Stomach (tissue), 4 donors: ENCODE measurements around the gene TSKU.

Experiments used
- CTCF ChIP-seq, 7 experiments: fragments of 450-650 bp in 4 of 7; fragments of 200-600 bp in 3 of 7; sonication (generic) in 3 of 7; IDR thresholded peaks; one replicate each; pipeline ENCODE4 v1.5.1; 2016 to 2019; ENCODE audit warnings: antibody characterized with exemption in 7 of 7, control low read depth in 2 of 7, mild to moderate bottlenecking in 1 of 7
- EP300 ChIP-seq: sonication (generic); formaldehyde crosslinking; IDR thresholded peaks from one replicate; pipeline ENCODE4 v1.6.1; 2017; ENCODE audit warnings: antibody characterized with exemption
- POLR2A ChIP-seq, 4 donors: fragments of 450-650 bp; IDR thresholded peaks; one replicate each; pipeline ENCODE4 v1.6.1; 2016; ENCODE audit warnings: antibody characterized with exemption in 4 of 4, control low read depth in 2 of 4, mild to moderate bottlenecking in 1 of 4, moderate library complexity in 1 of 4

GRCh38 chr11:76763573-76764346 is 19.4 kb upstream of the TSKU start:
- no peak for TF ChIP-seq POLR2A (IDR thresholded peaks at IDR 0.05)
- no peak for TF ChIP-seq CTCF (IDR thresholded peaks at IDR 0.05)
- no peak for TF ChIP-seq EP300
